GM12878 (cell line): ENCODE results near the gene TNRC6B.

Source experiments
- POLR2AphosphoS2 ChIP-seq: IDR thresholded peaks from 2 replicates; pipeline ENCODE4 v1.6.1; 2011; ENCODE audit warnings: low read depth, mild to moderate bottlenecking, low read length, improper control_type of control experiment, moderate library complexity
- TF ChIP-seq, protein P1 (sequence below), 3 experiments: IDR thresholded peaks in 2 of 3; conservative IDR thresholded peaks in 1 of 3; 2 replicates each; pipeline ENCODE4 v1.5.1; 2011; ENCODE audit warnings: low read depth in 3 of 3, low read length in 3 of 3, mild to moderate bottlenecking in 3 of 3, control low read depth in 2 of 3, moderate library complexity in 2 of 3, inconsistent platforms in 1 of 3, mixed read lengths in 1 of 3; ENCODE audit not compliant: control insufficient read depth in 2 of 3, insufficient read depth in 1 of 3; ENCODE audit errors: extremely low read depth in 1 of 3

- TF ChIP-seq POLR2AphosphoS2, result no peak
- TF ChIP-seq, protein P1, sequence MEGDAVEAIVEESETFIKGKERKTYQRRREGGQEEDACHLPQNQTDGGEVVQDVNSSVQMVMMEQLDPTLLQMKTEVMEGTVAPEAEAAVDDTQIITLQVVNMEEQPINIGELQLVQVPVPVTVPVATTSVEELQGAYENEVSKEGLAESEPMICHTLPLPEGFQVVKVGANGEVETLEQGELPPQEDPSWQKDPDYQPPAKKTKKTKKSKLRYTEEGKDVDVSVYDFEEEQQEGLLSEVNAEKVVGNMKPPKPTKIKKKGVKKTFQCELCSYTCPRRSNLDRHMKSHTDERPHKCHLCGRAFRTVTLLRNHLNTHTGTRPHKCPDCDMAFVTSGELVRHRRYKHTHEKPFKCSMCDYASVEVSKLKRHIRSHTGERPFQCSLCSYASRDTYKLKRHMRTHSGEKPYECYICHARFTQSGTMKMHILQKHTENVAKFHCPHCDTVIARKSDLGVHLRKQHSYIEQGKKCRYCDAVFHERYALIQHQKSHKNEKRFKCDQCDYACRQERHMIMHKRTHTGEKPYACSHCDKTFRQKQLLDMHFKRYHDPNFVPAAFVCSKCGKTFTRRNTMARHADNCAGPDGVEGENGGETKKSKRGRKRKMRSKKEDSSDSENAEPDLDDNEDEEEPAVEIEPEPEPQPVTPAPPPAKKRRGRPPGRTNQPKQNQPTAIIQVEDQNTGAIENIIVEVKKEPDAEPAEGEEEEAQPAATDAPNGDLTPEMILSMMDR (IDR thresholded peaks at IDR 0.05 in 2 of 3, conservative IDR thresholded peaks at IDR 0.05 in 1 of 3; ENCODE audit: control insufficient read depth in 2 of 3, extremely low read depth in 1 of 3, insufficient read depth in 1 of 3, low read depth in 3 of 3, low read length in 3 of 3), result no peak
Measured at GRCh38 chr22:40204321-40205116, 26.8 kb downstream of the TNRC6B start.
